GM20000 (cell line): Measurements from ENCODE around the gene VTN.

Experiments used
- DNase-seq: peaks from one replicate; pipeline ENCODE4 v3.0.0; 2012; ENCODE audit warnings: low spot score
- CTCF ChIP-seq: IDR thresholded peaks from 2 replicates; pipeline ENCODE4 v1.5.1; 2012; ENCODE audit warnings: mild to moderate bottlenecking, control low read depth; ENCODE audit errors: extremely low read depth, missing control alignments

VTN gene

GRCh38 chr17:28390141-28390540 lies 20.0 kb upstream of the VTN start:
- no peak for DNase-seq
- no peak for TF ChIP-seq CTCF

- TF ChIP-seq CTCF = no peak
- no peak for DNase-seq
Measured at GRCh38 chr17:28388106-28388505, 18.0 kb upstream of the VTN start.

- no peak for DNase-seq
- TF ChIP-seq CTCF = no peak
Measured at GRCh38 chr17:28386391-28386790, 16.3 kb upstream of the VTN start.

GRCh38 chr17:28385406-28385805 lies 15.3 kb upstream of the VTN start:
- no peak for TF ChIP-seq CTCF
- DNase-seq = no peak

- TF ChIP-seq CTCF = no peak
- DNase-seq = no peak
Measured at GRCh38 chr17:28385037-28385400, 14.9 kb upstream of the VTN start.

GRCh38 chr17:28384281-28385036 lies 14.4 kb upstream of the VTN start:
- DNase-seq = peak; percentile 85

More at GRCh38 chr17:28384281-28385036, 14.4 kb upstream of the VTN start:
- no peak for TF ChIP-seq CTCF
